Fibroblast of villous mesenchyme (primary cell): ENCODE measurements around the gene PACS1. TPM values are rescaled to one million over a fixed set of nuclear protein-coding genes. Genes with fewer than 3 reads are reported as not detected.
"Not testable (repeated sequence)": the region's sequence is repeated elsewhere in the genome, so short reads cannot be mapped to it uniquely, and the experiment has no call there.

Source experiments
- DNase-seq: peaks from one replicate; pipeline ENCODE4 v3.0.0-alpha.2; 2010; ENCODE audit warnings: low read depth
- H3K4me3 ChIP-seq: 2 replicates; pipeline ENCODE4 v1.5.1; 2011; ENCODE audit warnings: low read depth, mild to moderate bottlenecking, low read length
- CTCF ChIP-seq: IDR thresholded peaks from 2 replicates; pipeline ENCODE4 v1.5.1; 2012; ENCODE audit warnings: low read depth, mild to moderate bottlenecking, low read length; ENCODE audit not compliant: insufficient read depth
- total RNA-seq: library from RNA; depleted of rRNA; stranded (reverse); fragments of >200 nt; gene quantifications from 2 replicates; pipeline ENCODE4 v1.2.3, GENCODE V29; 2012

PACS1 gene
- total RNA-seq, 1 donor = 36.7 TPM

GRCh38 chr11:66243782-66244535, 173.9 kb downstream of the PACS1 start:
- TF ChIP-seq CTCF = no peak
- no peak overlapping the region for H3K4me3 ChIP-seq
- no peak for DNase-seq

GRCh38 chr11:66247295-66247694, 177.2 kb downstream of the PACS1 start:
- no peak overlapping the region for H3K4me3 ChIP-seq
- no peak for TF ChIP-seq CTCF
- no peak for DNase-seq

GRCh38 chr11:66247801-66248200, 177.7 kb downstream of the PACS1 start:
- TF ChIP-seq CTCF = no peak
- DNase-seq = no peak
- H3K4me3 ChIP-seq = no peak overlapping the region

GRCh38 chr11:66248903-66249302, 178.8 kb downstream of the PACS1 start:
- no peak for TF ChIP-seq CTCF
- no peak for DNase-seq
- no peak overlapping the region for H3K4me3 ChIP-seq

GRCh38 chr11:66251809-66252208, 181.7 kb downstream of the PACS1 start:
- no peak overlapping the region for H3K4me3 ChIP-seq
- TF ChIP-seq CTCF = no peak
- no peak for DNase-seq

GRCh38 chr11:66253081-66253480, 183.0 kb downstream of the PACS1 start:
- H3K4me3 ChIP-seq, DNase-seq: not testable (repeated sequence)

GRCh38 chr11:66258473-66258893, 188.4 kb downstream of the PACS1 start:
- TF ChIP-seq CTCF = no peak
- H3K4me3 ChIP-seq = peak overlapping the region; percentile 92
- DNase-seq = no peak
